Esophagus mucosa (tissue), 1 donor: ENCODE results near the gene NSMCE1. TPM values are rescaled to one million over a fixed set of nuclear protein-coding genes. Genes with fewer than 3 reads are reported as not detected.
"Not testable (repeated sequence)": the region's sequence is repeated elsewhere in the genome, so short reads cannot be mapped to it uniquely, and the experiment has no call there.

ENCODE experiments used
- ATAC-seq: fragments of 200-7000 bp; cut with Tn5 transposase; one replicate; pipeline ENCODE4 v1.9.1; 2020
- total RNA-seq: library from RNA; stranded (reverse); gene quantifications from one replicate; pipeline ENCODE4 v1.2.4, GENCODE V29; 2023
- donor health status: DM: yes; HTN: yes; CAD: no.

The NSMCE1 gene
- total RNA-seq, 1 donor from 2014 or later: 46.8 TPM

DNA sequence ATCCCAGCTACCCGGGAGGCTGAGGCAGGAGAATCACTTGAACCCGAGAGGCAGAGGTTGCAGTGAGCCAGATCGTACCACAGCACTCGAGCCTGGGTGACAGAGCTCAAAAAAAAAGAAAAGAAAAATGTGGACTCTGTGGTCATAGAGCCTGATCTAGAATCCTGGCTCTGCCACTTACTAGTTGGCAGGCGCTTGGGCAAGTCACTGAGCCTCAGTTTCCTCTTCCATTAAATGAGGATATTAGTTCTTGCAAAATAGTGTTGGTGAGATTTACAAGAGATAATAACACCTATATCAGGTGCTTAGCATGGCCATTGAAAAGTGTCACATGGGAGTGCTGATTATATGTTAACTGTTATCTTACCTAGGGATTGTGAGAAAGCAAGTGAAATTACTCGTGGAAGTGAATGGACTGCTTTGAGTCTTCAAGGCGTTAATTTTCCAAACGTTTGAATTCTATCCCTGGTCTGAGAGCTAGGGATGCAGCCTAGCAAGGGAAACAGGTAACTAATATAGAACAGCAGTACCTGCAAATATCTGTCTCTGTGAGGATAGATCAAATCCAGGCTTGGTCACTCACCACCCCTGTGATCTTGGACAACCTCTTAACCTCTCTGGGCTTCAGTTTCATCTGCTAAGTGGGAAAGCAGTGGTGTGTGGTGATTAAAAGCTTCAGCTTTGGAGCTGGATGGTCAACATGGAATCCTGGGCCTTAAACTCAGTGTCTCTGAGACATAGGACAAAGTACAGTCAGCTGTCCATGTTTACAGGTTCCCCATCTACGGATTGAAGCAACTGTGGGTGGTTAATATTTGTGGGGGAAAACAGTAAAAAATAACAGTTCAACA, 953 bp upstream of the NSMCE1 start:
- ATAC-seq: no peak

- no peak for ATAC-seq
These were observed 1.4 kb downstream of the NSMCE1 start for GRCh38 chr16:27267037-27267677.

DNA sequence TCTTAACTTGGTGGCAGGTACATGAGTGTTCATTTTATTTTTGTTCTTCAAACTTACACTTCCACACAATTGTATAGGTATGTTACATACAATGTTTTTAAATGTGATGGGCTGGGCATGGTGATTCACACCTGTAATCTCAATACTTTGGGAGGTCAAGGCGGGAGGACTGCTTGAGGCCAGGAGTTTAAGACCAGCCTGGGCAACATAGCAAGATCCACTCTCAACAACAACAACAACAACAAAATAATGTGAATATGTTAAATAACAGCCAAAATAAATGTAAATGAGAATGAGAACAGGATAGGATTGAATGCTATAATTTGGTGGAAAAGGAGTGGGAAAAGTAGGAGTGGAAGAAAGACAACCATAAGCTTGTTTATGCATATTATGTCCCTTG, 2.6 kb downstream of the NSMCE1 start:
- no peak for ATAC-seq

DNA sequence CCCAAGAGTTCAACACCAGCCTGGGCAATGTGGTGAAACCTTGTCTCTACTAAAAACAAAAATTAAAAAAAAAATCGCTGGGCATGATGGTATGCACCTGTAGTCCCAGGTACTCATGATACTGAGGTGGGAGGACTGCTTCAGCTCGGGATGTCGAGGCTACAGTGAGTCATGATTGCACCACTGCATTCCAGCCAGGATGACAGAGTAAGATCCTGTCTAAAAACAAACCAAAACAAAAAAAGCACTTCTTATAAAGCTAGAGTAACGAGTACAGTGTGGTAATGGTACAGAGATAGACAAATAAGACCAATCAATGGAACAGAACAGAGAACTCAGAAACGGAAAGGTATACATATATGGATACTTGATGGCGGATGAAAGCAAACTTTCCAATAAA, 4.4 kb downstream of the NSMCE1 start:
- ATAC-seq: peak; percentile 80

DNA sequence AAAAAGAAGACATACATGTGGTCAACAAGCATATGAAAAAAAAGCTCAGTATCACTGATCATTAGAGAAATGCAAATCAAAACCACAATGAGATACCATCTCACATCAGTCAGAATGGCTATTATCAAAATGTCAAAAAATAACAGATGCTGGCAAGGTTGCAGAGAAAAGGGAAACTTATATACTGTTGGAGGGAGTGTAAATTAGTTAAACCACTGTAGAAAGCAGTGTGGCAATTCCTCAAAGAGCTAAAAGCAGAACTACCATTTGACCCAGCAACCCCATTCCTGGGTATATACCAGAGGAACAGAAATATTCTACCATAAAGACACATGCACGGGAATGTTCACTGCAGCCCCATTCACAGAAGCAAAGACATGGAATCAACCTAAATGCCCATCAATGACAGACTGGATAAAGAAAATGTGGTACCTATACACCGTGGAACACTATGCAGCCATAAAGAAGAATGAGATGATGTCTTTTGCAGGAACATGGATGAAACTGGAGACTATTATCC, 5.6 kb downstream of the NSMCE1 start:
- ATAC-seq: not testable (repeated sequence)

- no peak for ATAC-seq
These were observed 8.9 kb downstream of the NSMCE1 start for GRCh38 chr16:27259710-27260109.

DNA sequence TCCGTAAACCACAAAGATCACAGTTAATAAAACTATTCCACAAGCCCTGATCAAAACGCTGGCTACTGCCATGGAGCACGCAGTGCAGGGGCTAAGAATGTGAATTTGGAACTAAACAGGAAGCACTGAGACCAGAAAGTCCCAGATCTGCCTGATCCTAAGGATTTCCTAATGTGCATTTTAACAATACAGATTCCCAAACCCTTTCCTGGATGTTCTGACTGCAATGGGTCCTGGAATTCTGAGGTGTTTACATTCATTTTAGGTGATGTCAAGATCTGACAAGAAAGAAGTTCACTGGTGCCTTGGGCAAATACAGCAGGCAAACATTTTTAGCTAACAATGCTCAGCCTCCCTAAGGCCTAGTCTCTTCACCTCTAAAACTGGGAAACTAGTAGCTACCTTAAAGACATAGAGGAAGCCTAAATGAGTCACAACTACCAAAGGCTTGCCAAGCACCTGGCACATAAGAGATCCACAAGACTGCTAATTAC, 10.3 kb downstream of the NSMCE1 start:
- ATAC-seq: peak; percentile 85

DNA sequence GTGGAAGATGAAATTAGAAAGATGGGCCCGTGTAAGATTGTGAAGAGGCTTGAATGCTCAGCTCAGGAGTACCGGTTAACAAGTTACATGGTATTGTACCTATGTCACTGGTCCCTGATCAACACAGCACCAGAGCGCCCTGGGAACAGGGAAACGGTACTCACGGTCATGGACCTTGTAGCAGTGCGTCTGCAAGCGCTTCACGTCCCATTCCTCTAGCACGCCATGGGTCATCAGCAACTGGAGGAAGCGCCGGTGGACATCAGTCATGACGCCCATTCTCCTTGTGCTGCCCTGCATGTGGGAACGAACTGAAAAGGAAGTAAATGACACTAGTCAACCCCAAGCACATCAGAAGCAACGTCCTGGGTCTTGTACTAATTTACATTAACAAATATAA, 11.3 kb downstream of the NSMCE1 start:
- no peak for ATAC-seq

GRCh38 chr16:27256861-27257260, 11.7 kb downstream of the NSMCE1 start:
- ATAC-seq: no peak

DNA sequence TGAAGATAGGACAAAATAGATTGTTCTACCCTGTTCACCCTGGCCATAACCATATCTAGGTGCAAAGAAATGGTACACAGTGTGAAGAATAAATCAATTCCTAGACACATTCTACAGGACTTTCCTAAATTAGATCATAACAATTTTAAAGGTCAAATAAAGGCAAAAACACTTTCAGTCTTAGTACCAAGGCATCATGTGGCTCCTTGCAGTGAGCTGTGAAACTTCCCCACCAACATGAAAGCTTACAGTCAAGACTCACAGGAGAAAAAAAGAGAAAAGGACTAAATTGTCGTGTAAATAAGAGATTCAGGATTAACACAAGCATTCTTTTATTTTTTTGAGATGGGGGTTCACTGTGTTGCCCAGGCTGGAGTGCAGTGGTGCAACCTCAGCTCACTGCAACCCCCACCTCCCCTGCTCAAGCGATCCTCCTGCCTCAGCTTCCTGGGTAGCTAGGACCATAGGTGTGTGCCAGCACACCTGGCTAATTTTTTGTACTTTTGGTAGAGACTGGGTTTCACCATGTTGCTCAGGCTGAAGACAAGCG, 14.2 kb downstream of the NSMCE1 start:
- no peak for ATAC-seq

DNA sequence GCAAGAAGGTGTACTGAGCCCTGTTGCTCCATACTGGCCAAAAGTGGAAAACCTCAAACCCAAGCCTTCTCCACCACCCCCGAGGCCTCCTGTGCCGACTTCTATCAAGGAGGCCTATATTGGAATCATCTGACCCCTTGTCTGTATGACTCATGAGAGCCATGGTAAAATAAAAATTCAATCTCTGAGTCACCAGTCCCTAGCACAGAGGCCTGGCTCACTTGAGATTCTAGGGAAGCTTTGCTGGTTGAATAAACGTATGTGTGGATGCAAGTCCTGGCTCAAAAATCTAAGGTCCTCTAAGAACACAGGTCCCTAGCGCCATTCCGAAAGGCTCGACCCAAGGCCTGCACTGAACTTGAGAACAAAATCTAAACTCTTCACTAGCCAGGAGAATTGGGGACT, 15.0 kb downstream of the NSMCE1 start:
- ATAC-seq: peak; percentile 77

- ATAC-seq: no peak
These were observed 16.4 kb downstream of the NSMCE1 start for GRCh38 chr16:27252206-27252585.

GRCh38 chr16:27251541-27252205, 16.9 kb downstream of the NSMCE1 start:
- no peak for ATAC-seq

DNA sequence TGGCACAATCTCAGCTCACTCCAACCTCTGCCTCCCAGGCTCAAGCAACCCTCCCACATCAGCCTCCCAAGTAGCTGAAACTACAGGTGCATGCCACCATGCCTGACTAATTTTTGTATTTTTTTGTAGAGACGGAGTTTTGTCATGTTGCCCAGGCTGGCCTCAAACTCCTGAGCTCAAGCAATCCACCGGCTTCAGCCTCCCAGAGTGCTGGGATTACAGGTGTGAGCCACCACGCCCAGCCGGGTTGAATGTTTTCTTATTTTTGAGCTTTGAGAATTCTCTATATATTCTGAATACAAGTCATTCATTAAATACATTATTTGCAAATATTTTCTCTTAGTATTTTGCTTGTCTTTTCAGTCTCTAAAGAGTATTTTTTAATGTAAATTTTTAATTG, 19.7 kb downstream of the NSMCE1 start:
- ATAC-seq: not testable (repeated sequence)

GRCh38 chr16:27248036-27248435, 20.5 kb downstream of the NSMCE1 start:
- ATAC-seq: no peak

GRCh38 chr16:27247076-27247475, 21.5 kb downstream of the NSMCE1 start:
- not testable (repeated sequence) for ATAC-seq

GRCh38 chr16:27246439-27246838, 22.1 kb downstream of the NSMCE1 start:
- ATAC-seq: no peak

DNA sequence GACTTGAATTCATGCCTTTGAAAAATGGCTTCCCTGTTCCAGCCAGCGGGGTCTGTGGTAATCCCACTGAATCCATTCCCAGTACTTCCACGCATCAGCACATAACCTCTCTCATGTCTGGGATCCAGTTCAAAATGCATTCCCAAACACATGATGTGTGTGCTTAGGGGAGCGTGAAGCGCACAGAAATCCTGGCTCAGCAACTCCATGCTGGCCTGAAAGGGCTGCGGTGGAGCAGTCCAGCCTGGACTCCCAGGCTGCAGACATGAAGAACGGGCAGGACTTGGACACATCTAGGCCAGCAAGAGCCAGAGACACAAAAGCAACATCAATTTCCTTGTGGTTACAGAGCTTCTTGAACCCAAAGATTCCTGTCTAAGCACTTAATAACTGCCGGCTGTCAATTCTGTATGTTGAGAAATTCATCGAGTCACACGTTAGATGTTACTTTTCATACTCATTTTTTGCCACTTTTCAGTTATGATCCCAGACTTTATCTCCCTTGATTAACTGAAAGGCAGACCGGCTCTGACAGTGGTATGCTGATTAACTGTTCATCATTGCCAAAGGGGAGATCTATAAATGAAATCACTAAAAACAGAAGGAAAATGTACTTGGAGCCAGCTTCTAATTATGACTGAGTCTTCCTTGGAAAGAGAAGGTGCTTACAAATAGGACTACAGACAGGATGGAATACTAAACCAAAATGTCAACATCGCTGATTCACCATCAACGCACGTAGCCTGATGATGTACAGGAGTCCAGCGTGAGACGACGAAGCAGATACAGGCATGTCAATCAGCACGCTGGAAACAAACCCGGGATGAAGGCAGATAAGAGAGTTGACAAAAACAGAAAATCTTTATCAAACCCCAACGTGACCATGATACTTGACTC, 23.0 kb downstream of the NSMCE1 start:
- ATAC-seq: peak; percentile 50

DNA sequence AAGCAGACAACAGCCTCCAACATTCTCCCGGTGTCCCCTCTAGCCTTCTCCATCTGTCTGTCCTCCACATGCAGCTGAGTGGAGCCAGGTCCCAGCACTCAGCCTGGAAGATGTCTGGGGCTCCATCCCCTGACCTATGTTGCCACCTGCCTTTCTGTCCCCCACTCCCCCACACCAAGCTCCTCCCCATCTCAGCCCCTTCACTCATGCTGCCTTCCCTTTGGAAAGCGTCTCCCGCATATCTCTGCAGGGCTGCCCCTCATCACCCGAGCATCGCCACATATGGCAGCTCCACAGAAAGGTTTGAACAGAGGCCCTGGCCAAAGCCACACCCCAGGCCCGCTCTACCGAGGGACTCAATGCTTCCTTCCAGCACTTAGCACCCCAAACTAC, 24.2 kb downstream of the NSMCE1 start:
- no peak for ATAC-seq

DNA sequence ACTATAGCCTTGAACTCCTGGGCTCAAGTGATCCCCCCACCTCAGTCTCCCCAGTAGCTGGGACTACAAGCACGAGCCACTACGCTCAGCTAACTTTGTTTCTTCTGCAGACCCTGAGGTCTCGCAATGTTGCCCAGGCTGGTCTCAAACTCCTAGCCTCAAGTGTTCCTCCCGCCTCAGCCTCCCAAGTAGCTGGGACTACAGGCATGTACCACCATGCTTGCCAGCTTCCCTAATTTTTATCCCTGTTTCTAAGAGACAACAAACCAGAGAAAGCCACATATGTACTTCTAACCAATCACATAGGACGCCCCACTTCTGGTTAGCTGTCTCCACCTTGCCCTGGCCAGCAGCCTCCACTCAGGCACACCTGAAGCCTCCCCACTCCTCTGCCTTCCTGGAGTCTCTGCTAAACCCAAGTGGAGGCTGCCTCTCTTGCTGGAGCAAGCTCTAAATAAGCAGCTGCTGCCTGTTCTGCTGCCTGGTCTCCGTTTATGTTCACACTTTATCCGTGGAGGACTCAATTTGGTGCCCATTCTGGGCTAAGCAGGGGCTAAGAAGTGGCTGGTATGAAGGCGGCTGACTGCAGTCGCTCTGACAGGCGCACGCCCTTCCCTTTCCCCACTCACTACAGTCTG, 24.7 kb downstream of the NSMCE1 start:
- no peak for ATAC-seq

- ATAC-seq: no peak
These were observed 25.5 kb downstream of the NSMCE1 start for GRCh38 chr16:27242868-27243590.
